H9 (cell line): Measurements from ENCODE around the gene ADGRB3. TPM values are rescaled to one million over a fixed set of nuclear protein-coding genes. Genes with fewer than 3 reads are reported as not detected.

Source experiments
- DNase-seq: peaks from one replicate; pipeline ENCODE4 v3.0.0-alpha.2; 2017
- H2AFZ ChIP-seq: one replicate; pipeline ENCODE4 v1.6.1; 2013; ENCODE audit warnings: mild to moderate bottlenecking, low read length, control low read depth, moderate library complexity
- H2AK5ac ChIP-seq: 2 replicates; pipeline ENCODE4 v1.6.1; 2013; ENCODE audit warnings: low read length, control low read depth, mixed read lengths; ENCODE audit not compliant: insufficient read length
- H2BK120ac ChIP-seq: one replicate; pipeline ENCODE4 v1.6.1; 2013; ENCODE audit warnings: low read depth, mild to moderate bottlenecking, low read length, control low read depth, inconsistent platforms; ENCODE audit not compliant: poor library complexity, severe bottlenecking
- H2BK12ac ChIP-seq: 2 replicates; pipeline ENCODE4 v1.6.1; 2013; ENCODE audit warnings: low read length, control low read depth, mixed read lengths, low read depth; ENCODE audit not compliant: insufficient read length
- H2BK15ac ChIP-seq: 2 replicates; pipeline ENCODE4 v1.6.1; 2013; ENCODE audit warnings: low read depth, low read length, control low read depth
- H2BK20ac ChIP-seq: one replicate; pipeline ENCODE4 v1.6.1; 2013; ENCODE audit warnings: low read depth, mild to moderate bottlenecking, low read length, control low read depth, inconsistent platforms; ENCODE audit not compliant: poor library complexity, severe bottlenecking
- H2BK5ac ChIP-seq: 2 replicates; pipeline ENCODE4 v1.6.1; 2013; ENCODE audit warnings: low read length, control low read depth, mixed read lengths; ENCODE audit not compliant: insufficient read length
- H3K14ac ChIP-seq: 2 replicates; pipeline ENCODE4 v1.6.1; 2013; ENCODE audit warnings: low read length, control low read depth; ENCODE audit not compliant: insufficient read depth
- H3K18ac ChIP-seq: 2 replicates; pipeline ENCODE4 v1.6.1; 2013; ENCODE audit warnings: low read depth, mild to moderate bottlenecking, mixed read lengths, low read length, control low read depth; ENCODE audit not compliant: insufficient read length
- H3K23ac ChIP-seq: 2 replicates; pipeline ENCODE4 v1.6.1; 2013; ENCODE audit warnings: low read length, control low read depth, mixed read lengths, low read depth; ENCODE audit not compliant: insufficient read length
- H3K23me2 ChIP-seq: 2 replicates; pipeline ENCODE4 v1.6.1; 2013; ENCODE audit warnings: low read depth, mild to moderate bottlenecking, mixed read lengths, low read length, control low read depth; ENCODE audit not compliant: insufficient read length, poor library complexity, severe bottlenecking
- H3K27ac ChIP-seq: 2 replicates; pipeline ENCODE4 v1.5.1; 2013; ENCODE audit warnings: low read length, control low read depth, mixed read lengths, low read depth; ENCODE audit not compliant: insufficient read length
- H3K27me3 ChIP-seq: 2 replicates; pipeline ENCODE4 v1.6.1; 2013; ENCODE audit warnings: low read length, control low read depth, inconsistent platforms; ENCODE audit not compliant: insufficient read depth
- H3K4ac ChIP-seq: 2 replicates; pipeline ENCODE4 v1.6.1; 2013; ENCODE audit warnings: low read depth, mild to moderate bottlenecking, control low read depth, inconsistent platforms, low read length, moderate library complexity
- H3K4me1 ChIP-seq: 2 replicates; pipeline ENCODE4 v1.6.1; 2013; ENCODE audit warnings: low read length, control low read depth, inconsistent platforms; ENCODE audit not compliant: insufficient read depth
- H3K4me2 ChIP-seq: 2 replicates; pipeline ENCODE4 v1.6.1; 2013; ENCODE audit warnings: low read length, control low read depth, mixed read lengths; ENCODE audit not compliant: insufficient read length, insufficient read depth
- H3K56ac ChIP-seq: 2 replicates; pipeline ENCODE4 v1.6.1; 2013; ENCODE audit warnings: low read depth, mild to moderate bottlenecking, mixed read lengths, low read length, control low read depth; ENCODE audit not compliant: insufficient read length
- H3K79me1 ChIP-seq: 2 replicates; pipeline ENCODE4 v1.6.1; 2013; ENCODE audit warnings: low read depth, mild to moderate bottlenecking, moderate library complexity, low read length, control low read depth, inconsistent platforms; ENCODE audit not compliant: insufficient read depth, poor library complexity, severe bottlenecking
- H3K79me2 ChIP-seq: 2 replicates; pipeline ENCODE4 v1.6.1; 2013; ENCODE audit warnings: low read length, control low read depth, inconsistent platforms; ENCODE audit not compliant: insufficient read depth
- H3K9ac ChIP-seq: 2 replicates; pipeline ENCODE4 v1.6.1; 2013; ENCODE audit warnings: low read length, control low read depth, mixed read lengths; ENCODE audit not compliant: insufficient read length; ENCODE audit errors: extremely low read depth
- H3K9me3 ChIP-seq: one replicate; pipeline ENCODE4 v1.6.1; 2013; ENCODE audit warnings: low read depth, low read length, inconsistent platforms; ENCODE audit not compliant: control insufficient read depth
- H3T11ph ChIP-seq: one replicate; pipeline ENCODE4 v1.6.1; 2013; ENCODE audit warnings: mild to moderate bottlenecking, low read length, control low read depth, inconsistent platforms
- H4K20me1 ChIP-seq: one replicate; pipeline ENCODE4 v1.6.1; 2013; ENCODE audit not compliant: control insufficient read depth, insufficient read length, insufficient read depth
- H4K5ac ChIP-seq: 2 replicates; pipeline ENCODE4 v1.6.1; 2013; ENCODE audit warnings: low read depth, mild to moderate bottlenecking, mixed read lengths, low read length, control low read depth; ENCODE audit not compliant: insufficient read length
- H4K8ac ChIP-seq: replicated peaks from 2 replicates; pipeline ENCODE4 v1.6.1; 2013; ENCODE audit warnings: low read length, control low read depth, mixed read lengths, low read depth; ENCODE audit not compliant: insufficient read length
- H4K91ac ChIP-seq: 2 replicates; pipeline ENCODE4 v1.6.1; 2013; ENCODE audit warnings: low read depth, mild to moderate bottlenecking, moderate library complexity, mixed read lengths, low read length, control low read depth; ENCODE audit not compliant: insufficient read length
- H3K27ac Mint-ChIP-seq, 3 experiments: 2 replicates in 2 of 3; 3 replicates in 1 of 3; pipeline ENCODE4 v1.8.0; 2020 to 2021; ENCODE audit warnings: mixed read lengths in 3 of 3, mild to moderate bottlenecking in 1 of 3, moderate library complexity in 1 of 3
- H3K27me3 Mint-ChIP-seq: 2 replicates; pipeline ENCODE4 v1.8.0; 2021; ENCODE audit warnings: low read depth, mild to moderate bottlenecking, moderate library complexity, mixed read lengths
- H3K36me3 Mint-ChIP-seq, 3 experiments: 2 replicates in 2 of 3; 3 replicates in 1 of 3; pipeline ENCODE4 v1.8.0; 2020 to 2021; ENCODE audit warnings: low read depth in 3 of 3, mixed read lengths in 3 of 3; ENCODE audit not compliant: insufficient read depth in 1 of 3
- H3K4me1 Mint-ChIP-seq, 2 experiments: 2 replicates each; pipeline ENCODE4 v1.8.0; 2020; ENCODE audit warnings: mixed read lengths in 2 of 2
- H3K4me3 Mint-ChIP-seq, 2 experiments: 2 replicates in 1 of 2; 3 replicates in 1 of 2; pipeline ENCODE4 v1.8.0; 2020 to 2021; ENCODE audit warnings: mild to moderate bottlenecking in 2 of 2, mixed read lengths in 2 of 2, moderate library complexity in 1 of 2
- H3K9me3 Mint-ChIP-seq, 2 experiments: 2 replicates in 1 of 2; 3 replicates in 1 of 2; pipeline ENCODE4 v1.8.0; 2020; ENCODE audit warnings: mild to moderate bottlenecking in 2 of 2, mixed read lengths in 2 of 2, moderate library complexity in 1 of 2
- total RNA-seq: library from RNA; stranded (reverse); gene quantifications from 2 replicates; pipeline ENCODE4 v1.2.1, GENCODE V29; 2021
- TF ChIP-seq, protein P1 (sequence below): fragments of 200-600 bp; sonication (generic); conservative IDR thresholded peaks from 3 replicates; pipeline ENCODE4 v1.8.0; 2021; ENCODE audit warnings: antibody characterized with exemption, mild to moderate bottlenecking

ADGRB3 gene
- total RNA-seq, 1 experiment from 2014 or later: 0.37 TPM

DNA sequence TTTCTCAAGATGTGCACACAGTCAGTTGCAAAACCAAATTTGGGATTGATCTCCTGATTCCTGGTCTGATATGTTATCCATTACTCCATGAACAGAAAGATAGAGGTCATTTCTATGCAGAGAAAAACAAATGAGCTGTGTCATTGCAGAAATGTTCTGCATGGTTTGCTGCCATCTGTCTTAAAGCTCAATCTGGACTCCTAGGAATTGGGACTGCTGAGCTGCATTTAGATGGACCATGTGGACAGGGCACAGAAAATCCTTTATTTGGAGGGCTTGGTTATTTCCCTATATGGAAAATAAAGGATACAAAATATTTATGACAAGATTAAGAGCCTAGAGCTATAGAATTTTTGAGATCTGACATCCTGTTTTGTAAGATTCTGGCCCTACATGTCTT is 91.3 kb downstream of the ADGRB3 start:
- no peak overlapping the region for H3K4me3 Mint-ChIP-seq
- Histone ChIP-seq H3K4ac (no peak overlapping the region), H3K23me2 (no peaks in the 10 kb centered on the region), H4K20me1 (no peaks in the 10 kb centered on the region), H3K18ac (no peak overlapping the region), H3K27ac (no peak overlapping the region), H3K27me3 (no peaks in the 10 kb centered on the region), H2BK5ac (no peak overlapping the region), H3K9me3 (no peaks in the 10 kb centered on the region), H2AFZ (no peak overlapping the region), H3K4me2 (no peak overlapping the region), H4K8ac (no peak overlapping the region), H3K9ac (no peak overlapping the region), H3K4me1 (no peaks in the 10 kb centered on the region), H3T11ph (no peak overlapping the region), H3K79me1 (no peaks in the 10 kb centered on the region), H4K5ac (no peak overlapping the region), H2AK5ac (no peak overlapping the region), H2BK15ac (no peak overlapping the region), H4K91ac (no peak overlapping the region), H3K14ac (no peak overlapping the region), H3K23ac (no peak overlapping the region), H3K79me2 (no peaks in the 10 kb centered on the region), H2BK120ac (no peak overlapping the region), H3K56ac (no peak overlapping the region), H2BK12ac (no peak overlapping the region), H2BK20ac (no peak overlapping the region)
- H3K27ac Mint-ChIP-seq: no peak overlapping the region
- H3K4me1 Mint-ChIP-seq: no peaks in the 10 kb centered on the region
- no peaks in the 10 kb centered on the region for H3K9me3 Mint-ChIP-seq
- H3K36me3 Mint-ChIP-seq: no peaks in the 10 kb centered on the region
- TF ChIP-seq, protein P1, sequence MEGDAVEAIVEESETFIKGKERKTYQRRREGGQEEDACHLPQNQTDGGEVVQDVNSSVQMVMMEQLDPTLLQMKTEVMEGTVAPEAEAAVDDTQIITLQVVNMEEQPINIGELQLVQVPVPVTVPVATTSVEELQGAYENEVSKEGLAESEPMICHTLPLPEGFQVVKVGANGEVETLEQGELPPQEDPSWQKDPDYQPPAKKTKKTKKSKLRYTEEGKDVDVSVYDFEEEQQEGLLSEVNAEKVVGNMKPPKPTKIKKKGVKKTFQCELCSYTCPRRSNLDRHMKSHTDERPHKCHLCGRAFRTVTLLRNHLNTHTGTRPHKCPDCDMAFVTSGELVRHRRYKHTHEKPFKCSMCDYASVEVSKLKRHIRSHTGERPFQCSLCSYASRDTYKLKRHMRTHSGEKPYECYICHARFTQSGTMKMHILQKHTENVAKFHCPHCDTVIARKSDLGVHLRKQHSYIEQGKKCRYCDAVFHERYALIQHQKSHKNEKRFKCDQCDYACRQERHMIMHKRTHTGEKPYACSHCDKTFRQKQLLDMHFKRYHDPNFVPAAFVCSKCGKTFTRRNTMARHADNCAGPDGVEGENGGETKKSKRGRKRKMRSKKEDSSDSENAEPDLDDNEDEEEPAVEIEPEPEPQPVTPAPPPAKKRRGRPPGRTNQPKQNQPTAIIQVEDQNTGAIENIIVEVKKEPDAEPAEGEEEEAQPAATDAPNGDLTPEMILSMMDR: no peak
- no peaks in the 10 kb centered on the region for H3K27me3 Mint-ChIP-seq
- no peak for DNase-seq
